HG03025 (cell line): Measurements from ENCODE around the gene PAPOLB.

Experiments
- ATAC-seq: cut with Tn5 transposase; IDR thresholded peaks from one replicate; pipeline ENCODE4 v1.9.1; 2021; ENCODE audit warnings: mild to moderate bottlenecking, moderate library complexity; ENCODE audit not compliant: unreplicated experiment, low FRiP score

Gene PAPOLB

DNA sequence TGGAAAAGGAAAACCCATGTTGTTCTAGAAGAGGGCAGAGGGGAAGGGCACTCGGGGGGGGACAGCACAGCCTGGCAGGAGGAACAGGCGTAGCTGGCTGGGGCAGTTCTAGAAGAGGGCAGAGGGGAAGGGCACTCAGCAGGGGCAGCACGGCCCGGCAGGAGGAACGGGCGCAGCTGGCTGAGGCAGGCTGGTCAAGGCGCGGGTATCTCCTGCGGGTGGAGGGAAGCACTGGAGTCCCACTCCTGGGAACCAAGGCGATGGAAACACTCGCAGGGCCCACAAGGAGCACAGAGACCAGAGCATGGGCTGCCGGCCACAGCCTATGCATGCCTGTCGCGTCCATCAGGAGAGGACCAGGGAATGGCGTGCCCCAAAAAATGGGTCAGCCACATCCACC, 36.7 kb downstream of the PAPOLB start:
- ATAC-seq: no peak

DNA sequence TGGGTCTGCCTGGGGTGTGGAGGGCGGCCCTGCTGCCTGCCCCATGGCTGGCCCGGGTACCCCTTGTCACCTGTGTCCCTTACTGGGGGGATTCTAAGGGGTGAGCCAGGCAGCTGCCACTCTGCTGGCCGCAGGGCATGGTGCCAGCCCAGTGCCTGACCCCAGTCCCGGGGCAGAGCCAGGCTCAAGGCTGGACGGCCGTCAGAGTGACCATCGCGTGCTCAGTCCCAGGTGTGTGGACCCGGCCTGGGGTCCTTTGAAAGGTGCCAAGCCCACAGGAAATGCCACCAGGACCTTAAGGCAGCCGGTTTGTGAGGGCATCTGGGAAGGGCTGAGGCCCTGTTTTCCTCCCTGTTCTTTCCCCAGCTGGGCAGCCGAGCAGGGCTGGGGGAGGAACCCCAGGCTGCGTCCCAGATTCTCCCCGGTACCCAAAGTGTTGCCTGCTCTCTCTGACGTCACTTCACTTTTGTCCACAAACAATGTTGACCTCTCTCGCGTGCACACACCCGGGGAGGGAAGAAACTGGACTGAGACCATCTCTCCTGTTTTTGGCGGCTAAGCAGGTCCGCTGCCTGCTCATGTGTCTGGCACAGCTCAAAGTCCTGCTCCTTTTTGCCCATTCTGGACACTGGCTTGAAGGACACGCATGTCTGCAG, 37.6 kb downstream of the PAPOLB start:
- no peak for ATAC-seq

DNA sequence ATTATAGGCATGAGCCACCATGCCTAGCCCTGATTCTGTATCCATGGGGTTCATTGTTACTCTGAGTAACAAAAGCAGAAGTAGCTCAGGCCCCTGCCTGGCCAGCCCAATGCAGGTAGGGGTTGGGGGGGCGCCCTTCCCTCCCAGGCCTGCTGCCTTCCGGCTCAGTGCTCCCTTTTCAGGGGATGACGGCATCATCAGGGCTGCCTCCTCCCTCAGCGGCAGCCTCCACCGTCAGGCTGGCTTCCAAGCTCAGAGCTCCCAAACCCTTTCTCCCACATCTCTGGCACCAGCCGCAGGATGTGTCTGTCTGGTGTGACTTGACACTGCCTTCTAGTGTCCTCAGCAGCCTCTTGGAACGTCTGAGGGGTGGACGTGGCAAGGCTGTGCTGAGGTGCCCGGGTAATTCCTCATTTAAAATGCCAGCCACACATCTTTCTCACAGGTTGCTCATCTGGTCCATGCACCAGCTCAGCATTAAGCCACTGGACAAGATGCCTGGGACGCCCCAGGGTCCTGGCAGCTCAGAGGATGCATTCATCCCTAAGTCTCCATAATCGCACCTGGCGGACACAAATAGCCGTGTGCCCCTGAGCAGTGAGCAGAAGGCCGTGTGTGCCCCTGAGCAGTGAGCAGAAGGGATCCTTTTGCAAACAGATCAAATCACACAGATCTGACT, 38.2 kb downstream of the PAPOLB start:
- ATAC-seq: no peak

DNA sequence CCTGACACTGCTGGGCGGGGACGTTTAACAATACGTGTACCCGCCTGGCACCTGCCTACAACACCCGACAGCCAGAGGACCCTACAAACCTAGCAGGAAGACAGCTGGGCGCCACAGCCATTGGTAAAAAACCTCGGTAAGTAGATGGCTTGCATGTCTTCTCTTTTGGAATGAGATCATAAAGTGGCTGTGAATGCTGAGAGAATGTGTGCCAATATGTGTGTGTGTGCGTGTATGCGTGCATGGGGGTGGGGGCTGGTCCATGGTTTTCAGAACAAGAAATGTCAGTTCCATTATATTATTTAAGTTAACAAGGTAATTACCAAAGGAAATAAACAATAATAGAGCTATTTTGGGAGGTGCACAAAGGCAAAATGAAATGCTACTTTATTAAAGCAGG, 39.2 kb downstream of the PAPOLB start:
- ATAC-seq: no peak

DNA sequence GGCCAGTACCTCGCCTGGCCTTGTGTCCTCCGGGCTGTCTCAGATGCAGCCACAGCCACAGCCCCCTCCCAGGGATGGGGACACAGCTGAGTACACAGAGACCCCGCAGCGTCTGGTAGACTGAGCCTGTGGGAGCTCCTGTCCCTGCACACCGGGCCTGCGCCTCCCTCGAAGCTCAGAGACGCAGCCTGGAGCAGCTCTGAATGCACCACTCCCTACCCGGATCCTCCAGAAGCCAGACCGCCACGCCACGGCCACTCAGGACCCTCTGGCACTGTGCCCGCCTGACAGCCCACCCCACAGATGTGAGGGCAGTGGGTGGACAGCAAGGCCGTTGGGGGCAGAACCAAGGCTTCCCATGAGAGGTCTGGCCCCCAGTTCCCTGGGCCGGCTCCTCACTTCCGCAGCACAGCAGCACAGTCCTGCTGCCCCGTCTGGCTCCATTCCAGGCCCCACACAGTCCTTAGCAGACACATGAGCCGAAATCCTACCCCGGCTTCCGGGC, 40.8 kb downstream of the PAPOLB start:
- no peak for ATAC-seq

DNA sequence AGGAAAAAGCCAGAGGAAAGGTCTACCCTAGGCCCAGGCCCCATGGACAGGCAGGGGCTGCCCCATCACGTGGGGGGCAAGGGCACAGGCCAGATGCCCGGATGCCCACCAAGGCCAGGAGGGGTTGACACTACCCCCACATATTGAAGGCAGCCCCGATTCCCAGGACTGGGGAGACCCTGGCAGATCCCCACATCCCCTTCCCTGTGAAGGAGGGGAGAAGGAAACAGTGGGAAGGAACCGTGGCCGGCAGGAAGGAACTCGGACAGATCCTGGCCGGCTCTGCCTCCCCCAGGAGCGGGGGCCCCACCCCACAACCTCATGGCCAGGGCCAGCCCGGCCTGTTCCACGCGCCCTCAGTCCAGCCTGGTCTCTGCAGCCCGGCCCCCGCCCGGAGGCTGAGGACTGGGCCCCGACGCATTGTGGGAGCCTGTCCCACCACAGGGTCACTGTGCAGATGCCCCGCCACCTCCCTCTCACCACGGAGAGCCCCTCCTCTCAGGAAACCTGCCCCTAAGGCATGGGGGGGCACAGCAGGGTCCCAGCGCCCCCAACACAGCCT, 41.3 kb downstream of the PAPOLB start:
- ATAC-seq: no peak

DNA sequence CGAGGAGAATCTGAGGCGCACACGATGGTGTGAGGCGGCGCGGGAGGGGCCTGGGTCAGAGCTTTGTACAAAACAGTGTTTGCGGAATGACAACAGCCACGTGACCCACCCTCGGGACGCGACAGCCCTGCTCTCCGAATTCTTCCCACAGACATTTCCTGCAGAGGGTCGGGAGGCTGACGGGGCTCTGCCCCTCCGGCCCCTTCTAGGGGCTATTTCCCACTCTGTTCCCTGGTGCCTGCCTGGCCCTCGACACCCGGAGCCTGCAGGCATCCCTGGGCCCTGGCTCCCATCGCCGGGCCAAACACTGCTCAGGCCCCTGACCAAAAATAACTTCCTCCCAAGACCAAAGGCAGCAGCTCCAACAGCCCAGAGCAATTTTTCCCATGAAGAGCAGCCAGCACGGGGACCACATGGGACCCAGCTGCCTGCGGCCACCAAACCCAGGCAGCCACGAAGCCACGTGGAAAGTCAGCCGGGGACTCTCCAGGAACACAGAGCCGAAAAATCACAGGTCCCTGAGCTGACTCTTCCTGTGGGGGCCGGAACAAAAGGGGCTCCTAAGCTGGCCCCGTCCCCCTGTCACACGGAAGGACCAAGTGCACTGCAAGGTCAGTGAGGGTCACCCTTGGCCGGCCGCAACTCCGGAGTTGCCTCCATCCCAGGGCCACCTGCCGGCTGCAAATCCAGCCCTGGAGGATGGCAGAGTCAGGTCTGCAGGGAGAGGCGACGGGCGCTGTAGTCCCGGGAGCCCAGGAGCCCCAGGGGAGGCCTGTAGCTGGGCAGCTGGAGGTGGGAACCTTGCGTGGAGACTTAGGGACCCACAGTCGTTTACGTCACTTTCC, 42.0 kb downstream of the PAPOLB start:
- ATAC-seq: no peak

DNA sequence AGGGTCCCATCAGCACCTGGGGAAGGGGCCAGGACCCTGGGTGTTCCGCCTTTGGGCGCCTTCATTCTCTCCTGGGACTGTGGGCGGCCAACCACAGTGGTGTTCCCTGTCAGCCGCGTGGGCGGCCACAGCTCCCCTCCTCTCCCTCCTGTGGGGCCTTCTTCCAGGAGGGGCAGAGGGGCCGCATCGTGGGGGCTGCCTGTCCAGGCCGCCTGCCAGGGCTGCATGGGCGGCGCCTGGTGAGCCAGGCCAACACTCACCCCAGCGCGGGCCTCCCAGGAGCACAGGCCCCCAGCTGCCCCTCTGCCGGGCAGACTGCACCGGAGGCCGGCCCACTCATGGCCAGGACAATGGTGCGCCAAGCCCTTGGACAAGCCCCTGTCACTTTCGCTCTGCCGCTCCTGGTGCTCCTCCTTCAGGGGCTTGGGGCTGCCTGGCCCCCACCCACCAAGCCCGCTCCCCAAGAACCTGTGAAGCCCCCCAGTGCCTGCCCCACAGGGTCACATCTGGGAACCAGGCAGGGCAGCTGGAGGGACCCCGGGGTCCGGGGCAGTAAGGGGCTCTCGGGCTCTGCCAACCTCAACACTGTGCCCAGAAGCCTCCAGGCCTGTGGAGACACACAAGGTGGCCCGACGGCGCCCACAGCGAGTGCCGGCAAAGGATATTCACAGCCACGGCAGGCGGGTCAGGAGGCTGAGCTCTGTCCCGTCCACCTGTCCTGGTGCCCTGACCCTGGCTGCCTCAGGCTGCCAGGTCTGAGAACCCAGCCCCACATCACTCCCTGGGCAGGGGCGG, 43.6 kb downstream of the PAPOLB start:
- ATAC-seq: no peak

DNA sequence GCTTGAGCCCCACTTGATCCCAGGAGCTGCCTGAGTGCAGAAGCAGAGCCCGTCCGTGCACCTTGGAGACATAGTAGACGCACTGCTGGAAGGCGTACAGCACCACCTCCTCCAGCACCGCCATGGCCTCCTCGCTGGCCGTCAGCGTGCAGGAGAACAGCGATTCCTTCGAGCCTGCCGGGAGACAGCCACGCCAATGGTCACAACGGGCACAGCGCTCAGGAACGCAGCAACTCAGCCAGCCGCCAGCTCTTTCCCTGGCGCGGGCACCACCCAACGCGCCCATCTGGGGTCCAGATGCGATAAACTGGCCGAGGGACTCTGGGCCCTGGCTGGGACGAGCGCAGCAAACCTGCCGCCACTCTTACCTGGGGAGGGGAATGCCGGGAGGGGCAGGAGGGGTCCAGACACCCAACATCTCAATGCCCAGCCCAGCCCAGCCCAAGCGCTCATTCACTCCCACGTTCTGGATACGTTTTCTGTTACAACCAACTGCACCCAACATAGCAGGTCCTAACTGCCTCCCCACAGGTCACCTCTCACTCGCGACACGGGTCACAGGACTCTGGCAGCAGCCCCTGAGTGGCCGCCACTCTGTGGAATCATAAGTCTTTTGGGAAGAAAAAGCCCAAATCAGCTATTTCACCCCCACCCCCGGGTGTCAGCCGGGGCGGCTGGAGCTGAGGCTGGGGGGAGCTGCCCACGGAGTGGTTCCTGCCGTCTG, 44.5 kb downstream of the PAPOLB start:
- ATAC-seq: no peak

DNA sequence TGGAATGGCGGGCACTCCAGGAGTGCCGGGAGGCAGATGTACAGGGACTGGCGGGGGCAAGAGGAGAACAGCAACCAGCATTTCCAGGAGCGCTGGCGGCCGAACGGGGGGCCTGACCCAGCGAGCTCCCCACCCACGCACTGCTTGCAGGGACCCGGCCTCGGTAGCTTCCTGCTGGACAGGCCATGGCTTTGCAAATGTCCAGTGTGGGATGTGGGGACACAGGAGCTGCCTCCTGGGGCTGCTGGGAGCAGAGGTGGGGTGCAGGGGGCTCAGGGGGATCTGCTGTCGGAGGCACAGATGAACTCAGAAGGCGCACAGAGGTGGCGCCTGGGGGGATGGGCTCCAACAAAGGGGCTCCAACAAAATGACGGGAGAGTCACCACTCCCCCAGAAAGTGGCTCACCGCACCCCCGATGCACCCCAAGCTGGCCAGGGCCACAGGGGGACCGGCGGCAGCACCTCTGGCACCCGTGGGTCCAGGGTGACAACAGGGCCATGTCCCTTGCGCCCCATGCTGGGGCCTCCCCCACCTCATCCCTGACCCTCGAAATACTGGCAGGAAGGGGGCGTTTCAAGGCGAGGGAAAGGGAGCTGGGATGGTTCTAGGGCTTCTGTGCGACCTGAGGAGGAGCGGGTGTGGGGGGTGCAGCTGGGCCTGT, 45.3 kb downstream of the PAPOLB start:
- no peak for ATAC-seq

DNA sequence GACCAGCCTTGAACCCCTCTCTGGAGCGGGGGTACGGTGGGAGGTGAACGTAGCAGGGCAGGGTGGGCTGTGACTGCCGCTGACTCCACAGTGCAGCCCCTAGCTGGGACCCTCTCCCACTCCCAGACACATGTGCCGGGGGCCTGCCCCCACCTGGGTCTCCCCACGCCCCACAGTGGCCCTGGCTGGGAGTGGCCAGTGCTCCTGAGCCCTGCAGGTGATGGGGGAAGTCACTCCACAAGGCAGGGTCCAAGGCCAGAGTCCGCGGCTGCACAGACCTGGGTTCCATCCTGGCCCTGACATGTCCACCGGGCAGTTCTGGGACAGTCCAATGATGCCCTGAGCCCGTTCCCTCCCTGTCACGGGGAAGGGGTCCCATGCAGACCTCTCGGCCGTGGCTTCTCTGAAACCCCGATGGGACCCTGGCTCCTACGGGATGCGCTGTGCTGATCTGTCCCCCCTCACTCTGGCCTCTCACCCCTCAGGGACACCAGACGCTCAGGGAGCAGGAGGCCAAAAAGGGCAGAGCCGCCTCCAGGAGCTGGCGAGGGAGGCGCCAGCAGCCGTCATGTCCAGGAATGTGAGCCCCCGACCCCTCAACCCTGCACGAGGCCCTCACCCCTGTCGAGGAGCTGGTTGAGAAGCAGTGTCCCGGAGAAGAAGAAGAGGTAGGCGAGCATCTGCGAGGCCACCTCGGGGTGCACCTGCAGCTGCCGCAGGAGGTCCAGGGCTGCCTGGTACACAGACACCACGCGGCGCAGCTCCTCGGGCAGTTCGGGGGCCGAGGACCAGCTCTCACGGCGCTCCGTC, 46.0 kb downstream of the PAPOLB start:
- no peak for ATAC-seq

DNA sequence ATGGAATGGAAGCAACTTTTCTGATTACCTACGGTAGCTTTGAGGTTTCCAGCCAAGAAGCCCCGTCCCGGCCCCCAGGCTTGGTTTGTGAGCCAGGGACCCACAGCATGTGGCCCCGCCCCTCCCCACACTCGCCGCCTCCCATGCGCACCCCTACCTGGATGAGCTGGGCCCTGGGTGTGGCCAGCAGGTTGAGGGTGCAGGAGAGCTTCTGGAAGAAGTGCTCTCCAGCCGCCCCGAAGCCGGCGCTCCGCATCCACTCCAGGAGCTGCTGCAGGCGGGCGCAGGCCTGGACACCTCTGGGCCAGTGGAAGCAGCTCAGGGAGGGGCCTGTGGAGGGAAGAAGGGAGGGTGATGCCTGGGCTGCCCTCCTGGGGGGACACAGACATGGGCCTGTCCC, 46.7 kb downstream of the PAPOLB start:
- no peak for ATAC-seq

DNA sequence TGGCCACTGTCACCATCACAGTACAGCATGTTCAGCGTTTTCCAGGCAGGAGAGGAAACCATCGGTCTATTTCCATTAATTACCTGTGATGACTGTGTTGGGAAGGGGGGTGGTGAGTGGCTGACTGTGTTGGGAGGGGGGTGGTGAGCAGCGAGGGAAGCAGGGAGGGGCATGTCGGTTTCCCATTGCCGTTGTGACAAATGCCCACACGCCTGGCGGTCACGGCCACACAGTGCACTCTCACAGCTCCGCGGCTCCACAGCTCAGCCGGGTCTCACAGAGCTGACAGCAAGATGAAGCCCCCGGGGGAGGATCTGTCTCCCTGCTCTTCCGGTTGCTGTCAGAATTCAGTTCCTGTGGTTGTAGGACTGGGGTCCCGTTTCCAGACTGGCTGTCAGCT, 47.4 kb downstream of the PAPOLB start:
- no peak for ATAC-seq

DNA sequence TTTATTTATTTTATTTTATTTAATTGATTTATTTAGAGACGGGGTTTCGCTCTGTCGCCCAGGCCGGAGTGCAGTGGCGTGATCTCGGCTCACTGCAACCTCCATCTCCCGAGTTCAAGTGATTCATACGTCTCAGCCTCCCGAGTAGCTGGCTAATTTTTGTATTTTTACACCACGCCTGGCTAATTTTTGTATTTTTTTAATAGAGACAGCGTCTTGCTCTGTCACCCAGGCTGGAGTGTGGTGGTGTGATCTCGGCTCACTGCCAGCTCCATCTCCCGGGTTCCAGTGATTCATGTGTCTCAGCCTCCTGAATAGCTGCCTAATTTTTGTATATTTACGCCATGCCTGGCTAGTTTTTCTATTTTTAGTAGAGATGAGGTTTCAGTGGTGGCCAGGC, 52.2 kb downstream of the PAPOLB start:
- ATAC-seq: no peak

DNA sequence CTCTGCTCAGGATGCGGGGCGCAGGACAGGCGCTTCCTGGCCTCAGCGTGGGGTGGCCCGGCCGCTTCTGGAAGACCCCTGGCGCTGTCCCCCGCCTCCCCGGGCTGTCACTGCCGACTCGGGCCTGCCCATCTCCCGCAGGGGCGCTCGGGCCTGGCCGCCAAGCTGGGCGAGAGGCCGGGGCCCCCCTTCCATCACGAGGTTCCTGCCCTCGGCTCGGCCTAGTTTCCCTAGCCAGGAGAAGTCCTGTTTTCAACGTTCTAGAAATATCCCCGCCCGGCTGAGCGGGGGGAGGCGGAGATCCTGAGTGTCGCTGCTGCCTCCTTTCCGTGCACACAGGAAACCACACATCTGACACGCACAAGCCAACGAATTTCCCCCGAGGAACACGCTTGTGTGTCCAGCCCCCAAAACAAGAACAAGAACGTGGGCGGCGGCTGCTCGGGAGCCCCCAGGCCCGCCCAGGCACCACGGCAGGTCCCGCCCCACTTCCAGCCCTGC, 52.7 kb downstream of the PAPOLB start:
- no peak for ATAC-seq

DNA sequence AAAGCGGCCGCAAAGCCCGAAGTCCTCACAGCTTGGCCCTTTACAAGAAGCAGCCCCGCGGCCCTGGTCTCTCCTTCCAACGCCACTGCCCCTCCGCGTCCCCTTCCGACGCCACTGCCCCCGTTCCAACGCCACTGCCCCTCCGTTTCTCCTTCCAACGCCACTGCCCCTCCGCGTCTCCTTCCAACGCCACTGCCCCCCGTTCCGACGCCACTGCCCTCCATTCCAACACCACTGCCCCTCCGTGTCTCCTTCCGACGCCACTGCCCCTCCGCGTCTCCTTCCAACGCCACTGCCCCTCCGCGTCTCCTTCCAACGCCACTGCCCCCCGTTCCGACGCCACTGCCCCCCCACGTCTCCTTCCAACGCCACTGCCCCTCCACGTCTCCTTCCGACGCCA, 53.3 kb downstream of the PAPOLB start:
- ATAC-seq: no peak

DNA sequence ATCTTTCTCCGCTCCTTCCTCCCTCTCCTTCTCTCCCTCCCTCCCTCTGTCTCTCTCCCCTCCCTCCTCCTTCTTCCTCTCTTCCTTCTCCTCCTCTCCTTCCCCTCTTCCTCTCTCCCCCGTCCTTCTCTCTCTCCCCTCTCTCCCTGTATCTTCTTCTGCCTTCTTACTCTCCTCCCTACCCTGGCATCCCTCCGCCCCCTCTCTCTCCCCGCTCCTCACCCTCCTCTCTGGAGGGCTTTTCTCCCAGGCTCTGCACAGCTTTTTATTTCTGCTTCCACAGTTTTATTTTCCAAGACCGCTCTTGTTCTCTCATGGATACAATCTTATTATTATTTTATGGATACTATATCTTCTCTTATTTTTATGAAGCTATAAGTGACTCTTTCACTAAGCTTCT, 53.8 kb downstream of the PAPOLB start:
- no peak for ATAC-seq
